GM21786 (cell line): Measurements from ENCODE around the gene C4BPB.

ENCODE experiments used
- ATAC-seq: cut with Tn5 transposase; IDR thresholded peaks from one replicate; pipeline ENCODE4 v1.9.1; 2021; ENCODE audit not compliant: unreplicated experiment

C4BPB gene

DNA sequence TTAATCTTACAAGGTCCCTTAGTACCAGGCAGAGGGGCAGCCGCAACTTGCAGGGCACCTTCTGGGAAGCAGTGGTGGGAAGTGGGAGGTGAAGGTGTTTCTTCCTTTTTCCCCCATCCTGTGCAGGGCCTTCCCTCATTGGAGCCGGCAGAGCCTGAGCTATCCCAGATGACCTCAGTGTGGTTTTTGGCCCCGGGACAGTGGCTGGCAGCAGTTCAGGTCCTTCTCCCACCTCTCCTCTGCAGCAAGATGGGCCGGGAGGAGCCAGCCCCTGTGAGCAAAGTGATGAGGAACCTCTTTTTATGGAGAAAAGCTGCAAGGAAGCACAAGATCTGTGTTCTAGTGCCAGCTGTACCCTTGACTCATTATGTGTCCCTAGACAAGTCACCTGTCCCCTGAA is 28.8 kb upstream of the C4BPB start:
- no peak for ATAC-seq

DNA sequence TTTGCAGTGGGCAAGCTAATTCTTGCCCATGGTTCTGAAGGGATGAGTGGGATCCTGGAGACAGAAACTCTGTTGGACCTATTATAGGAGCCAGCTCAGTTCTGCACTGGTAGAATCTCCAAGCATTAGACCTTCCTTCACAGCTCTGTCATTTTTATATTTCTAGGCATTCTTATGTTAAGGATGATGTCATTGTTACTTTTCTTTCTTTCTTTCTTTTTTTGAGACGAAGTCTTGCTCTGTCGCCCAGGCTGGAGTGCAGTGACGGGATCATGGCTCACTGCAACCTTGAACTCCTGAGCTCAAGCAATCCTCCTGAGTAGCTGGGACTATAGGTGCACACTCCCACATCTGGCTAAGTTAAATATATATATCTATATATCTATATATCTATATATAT is 28.1 kb upstream of the C4BPB start:
- ATAC-seq, result no peak

DNA sequence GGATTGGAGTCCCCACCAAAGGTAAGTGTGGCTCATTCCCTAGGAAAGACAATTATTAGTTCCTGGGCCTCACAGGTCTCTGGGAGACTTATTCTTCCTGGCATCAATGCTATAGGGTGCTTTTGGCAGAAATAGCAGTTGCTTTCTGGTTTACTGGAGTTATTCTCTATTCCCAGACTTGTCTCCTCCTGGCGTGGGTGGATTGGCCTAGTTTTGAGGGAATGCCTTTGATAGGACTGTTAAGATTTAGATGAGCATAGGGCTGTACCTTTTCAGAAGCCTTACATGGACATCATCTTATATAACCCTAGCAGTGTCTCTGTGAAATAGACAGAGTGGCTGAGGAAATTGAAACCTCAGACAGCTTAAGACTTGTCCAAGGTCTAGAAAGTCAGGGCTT is 26.6 kb upstream of the C4BPB start:
- no peak for ATAC-seq

DNA sequence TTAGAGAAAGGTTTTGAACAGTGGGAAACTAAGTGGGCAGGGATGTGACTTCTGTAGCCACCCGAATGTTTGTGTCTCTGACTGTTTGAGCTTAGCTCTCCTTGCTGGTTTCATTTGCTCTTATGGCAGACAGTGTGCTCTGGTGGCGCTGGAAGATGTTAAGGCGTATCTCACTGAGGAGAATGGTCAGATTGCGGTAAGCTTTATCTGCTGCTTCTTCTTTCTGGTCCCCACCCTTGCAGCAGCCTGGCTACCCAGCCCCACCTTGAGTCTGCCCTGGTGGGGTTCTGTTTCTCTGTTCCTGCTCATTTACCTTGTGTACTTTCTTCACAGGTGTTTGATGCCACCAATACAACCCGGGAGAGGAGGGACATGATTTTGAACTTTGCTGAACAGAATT is 25.6 kb upstream of the C4BPB start:
- ATAC-seq, result no peak

DNA sequence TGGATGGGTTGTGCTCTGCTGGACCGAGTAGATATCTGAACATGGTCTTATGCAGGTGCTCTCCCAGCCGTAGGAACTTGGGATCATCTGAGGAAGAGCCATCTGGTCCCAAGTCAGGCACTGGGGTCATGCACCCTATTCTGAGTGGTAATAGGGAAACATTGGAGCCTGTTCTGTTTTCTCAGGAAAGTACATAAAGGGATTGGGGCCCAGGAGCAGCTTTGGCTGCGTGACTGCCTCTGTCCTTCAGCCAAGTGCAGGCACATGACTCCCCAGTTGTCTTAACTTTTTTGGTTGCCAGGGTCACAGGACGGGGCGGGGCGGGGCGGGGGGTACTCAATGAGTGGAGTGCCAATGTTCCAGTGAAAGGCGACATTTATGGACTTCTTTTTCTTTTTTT is 24.1 kb upstream of the C4BPB start:
- no peak for ATAC-seq

DNA sequence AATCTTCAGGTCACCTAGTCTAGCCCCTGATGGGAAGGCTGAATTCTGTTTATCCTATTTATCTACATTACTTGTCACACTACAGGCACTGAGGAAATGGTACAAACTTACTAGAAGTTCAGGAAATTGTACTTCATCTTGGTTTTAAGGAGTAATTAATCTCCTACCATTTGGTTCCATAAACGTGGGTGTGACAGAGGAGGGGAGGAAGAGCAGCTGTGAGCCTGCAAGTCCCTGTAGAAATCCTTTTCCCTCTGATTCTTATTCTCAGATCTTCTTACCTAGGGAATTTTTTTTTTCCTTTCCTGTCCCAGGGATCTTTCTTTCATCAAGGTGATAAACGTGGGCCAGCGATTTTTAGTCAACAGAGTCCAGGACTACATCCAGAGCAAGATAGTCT is 21.5 kb upstream of the C4BPB start:
- no peak for ATAC-seq

DNA sequence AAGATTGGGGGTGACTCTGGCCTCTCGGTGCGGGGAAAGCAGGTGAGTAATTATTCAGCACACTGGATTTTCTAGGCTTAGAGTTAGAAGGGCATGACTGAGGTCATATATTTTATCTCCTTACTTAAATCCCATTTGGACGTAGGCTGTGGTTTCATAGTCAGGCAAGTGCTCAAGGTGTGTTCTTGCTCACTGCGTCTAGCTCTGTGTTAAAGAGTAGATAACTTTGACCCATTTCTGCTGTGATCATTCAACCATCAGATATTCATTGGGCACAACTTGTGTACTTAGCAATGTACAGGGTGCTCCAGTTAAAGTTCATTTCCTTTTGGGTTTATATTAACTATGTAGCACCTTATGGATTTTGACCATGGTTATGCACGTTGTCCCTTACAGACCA is 21.0 kb upstream of the C4BPB start:
- ATAC-seq, result no peak

DNA sequence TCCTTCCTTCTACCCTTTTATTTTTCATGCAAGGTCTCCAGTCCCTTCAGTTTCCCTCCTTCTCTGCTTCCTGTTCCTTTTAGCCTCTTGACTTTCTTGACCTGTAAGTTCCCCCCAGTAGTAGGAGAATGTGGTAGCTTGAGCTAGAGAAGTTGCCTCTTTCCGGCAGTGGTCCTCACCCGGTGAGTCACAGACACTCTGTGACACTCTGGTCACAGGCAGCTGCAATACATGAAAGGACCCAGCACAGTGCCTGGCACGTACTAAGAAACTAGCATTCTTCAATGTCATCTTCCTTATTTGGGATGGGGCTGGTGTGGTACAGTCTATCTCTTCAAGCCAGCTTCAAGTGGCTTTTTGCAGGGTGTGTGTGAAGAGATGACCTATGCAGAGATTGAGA is 19.6 kb upstream of the C4BPB start:
- ATAC-seq, result no peak

DNA sequence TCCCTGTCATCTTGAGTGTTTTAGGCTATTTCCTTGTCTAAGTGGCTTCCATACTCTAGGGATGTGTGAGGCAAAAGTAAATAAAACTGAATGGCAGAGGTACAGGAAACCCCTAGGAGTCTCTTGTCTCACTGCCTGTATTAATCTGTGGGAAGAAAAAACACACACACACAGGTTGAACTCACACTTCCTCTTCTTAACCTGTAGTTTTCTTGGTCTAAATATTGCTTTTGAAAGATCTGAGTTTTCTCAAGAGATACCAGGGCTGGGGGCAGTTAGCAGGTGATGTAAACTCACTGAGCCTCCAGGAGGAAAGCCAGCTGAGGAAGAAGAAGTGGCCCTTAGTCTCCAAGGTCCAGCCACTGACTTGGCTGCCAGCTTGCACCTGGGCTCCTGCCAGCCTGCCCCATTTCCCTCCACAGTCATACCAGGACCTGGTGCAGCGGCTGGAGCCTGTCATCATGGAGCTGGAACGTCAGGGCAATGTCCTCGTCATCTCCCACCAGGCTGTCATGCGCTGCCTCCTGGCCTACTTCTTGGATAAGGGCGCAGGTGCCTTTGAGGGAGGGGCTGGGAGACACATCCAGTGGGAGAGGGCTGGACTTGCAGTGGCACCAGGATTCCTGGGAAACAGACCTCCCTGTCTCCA is 18.7 kb upstream of the C4BPB start:
- ATAC-seq, result peak; percentile 88

DNA sequence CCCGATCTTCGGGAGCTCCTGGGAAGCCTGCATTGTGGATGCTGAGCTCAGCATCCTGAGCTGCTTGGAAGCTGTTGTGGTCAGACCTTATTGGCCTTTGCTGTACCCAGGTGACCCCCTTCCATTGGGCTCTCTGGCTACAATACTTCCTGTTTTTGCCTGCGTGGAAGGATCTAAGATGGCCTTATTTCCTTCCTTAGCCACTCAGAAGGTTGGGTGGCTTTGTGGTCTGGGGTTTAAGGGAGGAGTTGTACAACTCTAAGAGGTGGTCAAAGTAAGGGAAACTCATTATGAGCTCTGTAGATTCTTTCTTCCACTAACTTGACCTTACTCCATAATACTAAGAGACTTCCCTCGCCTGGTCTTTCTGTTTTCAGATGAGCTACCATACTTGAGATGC is 17.8 kb upstream of the C4BPB start:
- ATAC-seq, result no peak

DNA sequence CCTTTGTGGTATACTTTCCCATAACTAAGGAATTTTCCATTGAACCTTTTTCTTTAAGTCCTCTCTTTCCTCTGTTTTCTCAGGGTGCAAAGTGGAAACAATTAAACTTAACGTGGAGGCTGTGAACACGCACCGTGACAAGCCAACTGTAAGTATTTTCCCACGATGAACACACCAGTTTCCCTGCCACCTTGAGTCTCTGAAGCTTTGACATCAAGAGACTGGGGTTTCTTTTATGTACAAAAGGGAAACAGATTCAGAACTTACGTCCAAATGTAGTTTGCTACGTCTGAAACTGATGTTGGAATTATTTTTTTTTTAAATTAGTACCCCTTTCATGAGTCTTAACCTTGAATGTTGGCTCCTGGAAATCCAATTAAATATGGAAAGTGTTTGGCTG is 17.2 kb upstream of the C4BPB start:
- no peak for ATAC-seq

DNA sequence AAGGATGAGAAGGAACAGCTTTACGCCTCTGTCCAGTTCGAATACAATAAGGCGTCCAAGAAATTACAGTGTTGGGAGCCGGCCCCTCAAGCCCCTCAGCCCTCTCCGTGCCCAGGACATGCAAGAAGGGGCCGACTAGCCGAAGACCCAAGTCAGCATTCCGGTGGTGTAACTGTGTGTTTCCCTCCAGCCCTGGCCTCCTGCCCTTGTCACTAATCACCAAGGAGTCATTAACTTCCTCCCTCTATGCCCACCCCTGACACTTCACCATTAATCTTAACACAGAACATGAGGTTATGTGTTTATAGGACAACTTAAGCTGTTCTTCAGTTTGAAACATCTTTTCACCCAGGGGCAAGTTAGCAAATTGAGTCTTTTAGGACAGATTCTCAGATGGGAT is 16.4 kb upstream of the C4BPB start:
- ATAC-seq, result no peak

DNA sequence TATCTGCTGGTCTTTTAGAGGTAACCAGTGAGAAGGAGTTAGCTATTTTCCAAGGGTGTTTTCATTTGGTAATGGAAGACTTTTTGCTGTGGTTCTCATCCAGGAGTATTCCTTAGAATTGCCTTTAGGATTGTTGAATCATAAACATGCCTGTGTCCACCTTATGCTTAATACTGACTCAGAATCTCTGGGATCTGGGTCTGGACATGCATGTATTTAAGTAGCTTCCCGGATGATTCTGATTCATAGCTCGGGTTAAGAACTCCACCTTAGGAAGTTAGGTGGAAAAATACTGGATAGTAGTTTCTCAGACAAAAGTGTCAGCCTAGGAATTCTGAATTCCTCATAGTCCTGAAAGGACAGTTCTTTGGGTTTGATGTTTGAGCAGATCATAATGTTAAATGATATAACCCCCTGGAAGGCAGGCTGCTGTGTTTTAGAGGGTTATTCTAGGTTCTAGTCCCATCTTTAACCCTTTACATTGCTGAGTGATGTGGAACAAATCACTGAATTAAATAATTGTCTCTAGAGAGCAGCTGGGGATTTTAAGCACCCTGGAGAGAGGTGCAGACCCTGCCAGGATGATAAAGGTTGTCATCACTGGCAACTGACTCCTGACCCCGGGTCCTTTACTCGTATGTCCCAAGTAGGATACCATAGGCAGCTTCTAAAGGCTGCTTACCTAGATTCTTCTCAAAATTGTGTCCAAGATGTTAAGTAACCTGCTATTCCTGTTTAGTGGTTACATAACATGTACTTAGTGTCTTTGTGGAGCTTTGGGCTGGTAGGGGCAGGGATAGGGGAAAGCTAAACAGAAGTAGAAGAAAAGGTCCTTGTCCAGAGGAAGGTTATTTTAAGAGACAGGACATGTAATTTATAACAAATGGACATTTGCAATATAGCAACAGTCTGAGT is 14.5 kb upstream of the C4BPB start:
- no peak for ATAC-seq

DNA sequence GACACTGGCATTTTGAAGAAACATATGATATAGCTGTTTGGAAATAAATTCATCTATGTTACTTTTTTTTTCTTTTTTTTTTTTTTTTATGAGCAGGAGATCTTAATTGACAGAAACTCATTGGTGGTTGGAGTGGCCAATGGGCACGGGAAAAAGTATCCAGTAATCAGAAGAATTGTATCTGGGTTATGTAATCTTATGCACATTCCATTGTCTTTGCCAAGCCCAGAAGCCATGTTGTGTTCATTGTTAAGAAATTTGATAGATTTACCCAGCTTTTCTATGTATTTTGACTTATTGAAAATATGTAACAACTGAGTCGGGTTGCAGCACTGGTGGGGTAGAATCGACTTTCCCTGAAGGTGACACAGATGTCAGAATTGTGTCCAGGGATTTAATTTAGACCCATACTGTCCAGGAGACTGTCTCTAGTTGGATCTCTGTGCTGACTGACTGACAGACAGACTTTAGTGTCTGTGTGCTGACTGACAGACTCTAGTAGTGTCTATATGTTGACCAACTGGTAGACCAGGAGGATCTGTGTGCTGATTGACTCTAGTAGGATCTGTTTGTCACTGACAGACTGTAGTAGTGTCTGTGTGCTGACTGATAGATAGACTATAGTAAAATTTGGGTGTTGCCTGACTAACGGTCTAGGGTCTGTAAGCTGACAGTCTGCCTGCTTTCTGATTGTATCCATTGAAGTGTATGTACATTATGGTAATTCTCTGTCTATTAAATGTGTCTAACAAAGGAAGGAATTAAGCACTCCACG is 12.3 kb upstream of the C4BPB start:
- ATAC-seq, result no peak

DNA sequence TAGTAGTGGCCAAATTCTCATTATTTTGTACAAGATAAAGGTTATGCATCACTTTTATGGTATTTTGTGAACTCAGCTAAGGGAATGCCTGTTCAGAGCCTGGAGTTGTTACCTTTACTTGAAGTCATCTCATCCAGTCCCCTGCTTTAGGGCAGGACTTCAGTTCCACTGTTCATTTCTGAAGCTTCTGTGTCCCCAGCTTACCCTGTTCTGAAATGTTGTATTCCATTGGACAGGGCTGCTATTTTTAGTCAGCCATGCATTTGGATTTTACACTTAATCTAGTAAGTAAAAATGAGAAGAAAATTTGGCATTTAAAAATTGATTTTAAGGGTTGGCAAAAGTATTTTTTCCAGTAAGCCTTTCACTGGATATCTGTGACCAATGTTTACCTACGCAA is 11.6 kb upstream of the C4BPB start:
- no peak for ATAC-seq

DNA sequence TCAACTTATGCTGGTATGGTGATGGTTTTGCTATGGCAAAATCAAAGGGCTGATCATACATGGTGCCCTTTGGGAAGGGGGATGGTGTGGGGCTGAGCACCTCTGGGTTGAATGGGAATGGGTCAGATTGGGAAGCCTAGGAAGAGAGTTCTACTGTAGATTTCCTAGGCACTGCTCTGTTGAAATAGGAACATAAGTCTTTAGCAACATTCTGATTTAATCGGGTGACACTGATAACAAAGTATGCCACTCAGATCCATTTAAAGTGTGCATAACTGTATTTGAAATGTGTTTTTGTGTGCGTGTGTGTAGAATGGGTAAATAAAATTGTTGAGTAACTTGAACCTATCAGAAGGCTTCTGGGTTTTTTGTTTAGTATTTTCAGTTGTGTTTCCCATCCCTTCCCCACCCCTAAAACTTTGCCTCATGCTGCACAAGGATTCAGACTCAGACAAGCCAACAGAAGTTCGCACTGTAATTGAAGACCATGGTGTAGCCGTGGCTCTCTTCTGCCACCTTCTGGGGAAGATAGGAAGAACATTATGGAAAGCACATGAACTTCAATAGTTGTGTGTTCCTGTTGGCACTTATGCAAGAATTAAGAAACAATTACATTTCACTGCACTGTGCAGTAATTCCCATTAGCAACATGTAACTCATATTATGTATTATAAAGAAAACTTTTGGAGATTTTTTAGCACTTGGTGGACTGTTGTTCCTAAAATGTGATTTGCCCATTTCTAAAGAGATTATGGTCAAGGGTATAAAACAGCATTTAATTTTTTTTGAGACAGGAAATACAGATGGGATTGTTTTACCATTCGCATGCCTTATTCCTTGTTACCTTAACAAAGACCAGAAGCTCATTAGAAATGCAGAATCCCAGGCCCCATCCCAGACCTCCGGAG is 10.9 kb upstream of the C4BPB start:
- ATAC-seq, result no peak

DNA sequence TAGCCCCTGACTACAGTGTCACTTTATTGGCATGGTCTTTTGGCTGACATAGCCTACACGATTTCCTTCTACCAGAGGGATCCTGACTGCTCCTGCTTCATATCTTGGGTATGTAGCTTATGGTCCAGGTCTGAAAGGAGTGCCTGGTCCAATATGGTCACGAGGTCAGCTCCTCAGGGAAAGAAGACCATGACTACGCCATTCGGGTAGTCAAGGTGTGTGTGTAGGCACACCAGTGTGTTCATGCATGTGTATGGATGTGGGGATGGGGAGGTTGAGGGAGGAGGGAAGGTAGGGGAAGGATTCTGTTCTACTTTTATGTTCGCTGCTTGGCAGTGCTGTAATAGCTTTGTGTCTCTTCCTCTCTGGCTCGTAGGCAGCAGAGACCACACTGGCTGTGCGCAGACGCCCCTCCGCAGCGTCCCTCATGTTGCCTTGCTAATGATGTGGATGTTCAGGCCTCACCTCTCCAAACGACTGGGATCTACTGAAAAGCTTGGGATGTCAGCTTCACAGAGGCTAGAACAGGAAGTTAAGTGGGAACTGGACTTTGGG is 10.0 kb upstream of the C4BPB start:
- no peak for ATAC-seq

DNA sequence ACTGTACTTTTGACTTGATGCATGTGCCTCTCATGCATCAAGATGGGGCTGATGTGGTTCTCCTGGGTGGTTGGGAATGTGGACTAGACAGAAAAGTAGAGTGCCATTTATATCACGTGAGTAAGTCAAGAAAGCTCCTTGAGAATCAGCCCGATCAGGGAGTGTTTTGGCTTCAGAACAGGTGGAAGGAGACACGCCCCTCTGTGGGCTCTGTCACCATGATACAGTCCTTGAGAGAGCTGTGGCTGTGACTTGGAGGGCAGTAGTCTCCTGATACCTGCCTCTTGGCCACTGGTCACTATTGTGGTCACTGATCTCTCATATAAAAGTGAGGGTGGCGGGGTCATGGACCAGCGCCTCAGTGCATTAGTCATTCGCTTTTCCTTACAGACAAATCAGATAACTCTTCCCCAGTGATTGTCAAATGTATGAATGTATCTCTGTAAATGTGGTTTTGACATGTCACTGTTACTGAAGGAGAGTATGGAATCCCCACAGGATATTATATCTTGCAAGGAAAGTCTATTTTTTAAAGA is 8.9 kb upstream of the C4BPB start:
- no peak for ATAC-seq

DNA sequence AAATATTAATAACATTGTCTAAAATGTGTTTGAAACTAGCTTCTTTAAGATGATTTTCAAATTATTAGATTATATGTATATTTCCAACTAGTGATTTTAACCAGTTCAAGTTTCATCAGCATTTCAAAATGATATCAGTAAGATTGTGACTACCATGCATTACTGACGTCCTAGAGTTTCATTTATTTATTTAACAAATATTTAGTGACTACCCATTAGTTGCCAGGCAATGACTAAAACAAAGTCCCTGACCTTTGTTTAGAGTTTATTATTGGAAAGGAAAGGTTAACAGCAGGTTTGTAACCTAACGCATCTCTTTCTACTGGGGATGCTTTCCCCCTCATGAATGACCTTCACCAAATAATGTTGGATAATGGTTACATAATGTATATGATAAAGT is 7.6 kb upstream of the C4BPB start:
- no peak for ATAC-seq

DNA sequence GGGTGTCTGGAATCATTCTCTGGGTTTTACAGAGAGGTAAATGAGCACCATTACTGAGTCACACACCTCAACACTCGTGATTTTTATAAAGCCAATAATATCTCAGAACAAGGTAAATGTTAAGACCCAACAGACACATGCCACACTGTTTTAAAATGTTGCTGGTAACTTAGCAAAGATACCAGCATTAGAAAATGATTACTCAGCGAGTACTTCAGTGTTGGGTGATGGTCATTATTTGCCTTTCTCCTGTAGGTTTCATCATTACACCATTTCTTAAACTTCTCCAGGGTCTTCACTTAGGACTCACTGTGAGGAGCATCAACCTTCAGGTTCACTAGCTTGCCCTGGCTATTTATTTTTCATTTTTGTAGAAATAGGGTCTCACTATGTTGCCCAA is 6.9 kb upstream of the C4BPB start:
- no peak for ATAC-seq
